Liver (tissue), 9 donors: ENCODE results near the gene IRGC. TPM values are rescaled to one million over a fixed set of nuclear protein-coding genes. Genes with fewer than 3 reads are reported as not detected.

ENCODE experiments used
- DNase-seq: peaks from one replicate; pipeline ENCODE4 v3.0.0-alpha.2; 2017; ENCODE audit warnings: low spot score
- H3K27ac ChIP-seq, 2 donors: one replicate each; pipeline ENCODE4 v1.7.0; 2013; ENCODE audit warnings: inconsistent platforms in 2 of 2, low read length in 2 of 2, control low read depth in 1 of 2, low read depth in 1 of 2, mild to moderate bottlenecking in 1 of 2
- H3K27me3 ChIP-seq, 4 donors: one replicate each; pipeline versions ENCODE4 v1.6.1 to v1.7.0; 2013; ENCODE audit warnings: low read length in 3 of 4, inconsistent platforms in 1 of 4, mild to moderate bottlenecking in 1 of 4, moderate library complexity in 1 of 4; ENCODE audit not compliant: control insufficient read depth in 4 of 4, insufficient read depth in 4 of 4
- H3K36me3 ChIP-seq, 4 donors: one replicate each; pipeline versions ENCODE4 v1.6.1 to v1.7.0; 2013; ENCODE audit warnings: low read length in 3 of 4, mild to moderate bottlenecking in 3 of 4, low read depth in 1 of 4, moderate library complexity in 1 of 4; ENCODE audit not compliant: control insufficient read depth in 4 of 4, insufficient read depth in 3 of 4
- H3K4me1 ChIP-seq, 4 donors: one replicate each; pipeline versions ENCODE4 v1.6.1 to v1.7.0; 2013; ENCODE audit warnings: low read length in 3 of 4, mild to moderate bottlenecking in 3 of 4, moderate library complexity in 1 of 4; ENCODE audit not compliant: control insufficient read depth in 4 of 4, insufficient read depth in 4 of 4
- H3K4me3 ChIP-seq, 3 donors: one replicate each; pipeline versions ENCODE4 v1.6.1 to v1.7.0; 2013; ENCODE audit warnings: low read length in 3 of 3, control low read depth in 1 of 3, low read depth in 1 of 3, mild to moderate bottlenecking in 1 of 3
- H3K9ac ChIP-seq, 2 donors: one replicate each; pipeline ENCODE4 v1.7.0; 2013; ENCODE audit warnings: low read length in 2 of 2, mild to moderate bottlenecking in 2 of 2, moderate library complexity in 2 of 2, control low read depth in 1 of 2, low read depth in 1 of 2
- H3K9me3 ChIP-seq, 4 donors: one replicate each; pipeline versions ENCODE4 v1.6.1 to v1.7.0; 2013; ENCODE audit warnings: low read length in 3 of 4; ENCODE audit not compliant: control insufficient read depth in 4 of 4
- EGR1 ChIP-seq, 2 donors: IDR thresholded peaks; 2 replicates each; pipeline ENCODE4 v1.6.1; 2016 to 2018; ENCODE audit warnings: antibody characterized with exemption in 2 of 2, low read depth in 2 of 2
- FOXA1 ChIP-seq: IDR thresholded peaks from 2 replicates; pipeline ENCODE4 v1.6.1; 2016; ENCODE audit warnings: antibody characterized with exemption
- FOXA2 ChIP-seq: IDR thresholded peaks from 2 replicates; pipeline ENCODE4 v1.6.1; 2016; ENCODE audit warnings: antibody characterized with exemption
- GABPA ChIP-seq, 2 donors: IDR thresholded peaks in 1 of 2; conservative IDR thresholded peaks in 1 of 2; 2 replicates each; pipeline ENCODE4 v1.6.1; 2016; ENCODE audit warnings: antibody characterized with exemption in 2 of 2, mild to moderate bottlenecking in 1 of 2, moderate library complexity in 1 of 2
- HNF4A ChIP-seq, 2 donors: conservative IDR thresholded peaks; 2 replicates each; pipeline ENCODE4 v1.6.1; 2016; ENCODE audit warnings: antibody characterized with exemption in 2 of 2, mild to moderate bottlenecking in 2 of 2
- HNF4G ChIP-seq: IDR thresholded peaks from 2 replicates; pipeline ENCODE4 v1.6.1; 2016; ENCODE audit warnings: antibody characterized with exemption
- JUND ChIP-seq, 2 donors: IDR thresholded peaks; 2 replicates each; pipeline ENCODE4 v1.6.1; 2016; ENCODE audit warnings: antibody characterized with exemption in 2 of 2
- NR2F2 ChIP-seq: IDR thresholded peaks from 2 replicates; pipeline ENCODE4 v1.6.1; 2016; ENCODE audit warnings: antibody characterized with exemption
- RAD21 ChIP-seq, 2 donors: IDR thresholded peaks; 2 replicates each; pipeline ENCODE4 v1.6.1; 2016; ENCODE audit warnings: antibody characterized with exemption in 2 of 2, mild to moderate bottlenecking in 2 of 2
- RXRA ChIP-seq, 2 donors: IDR thresholded peaks; 2 replicates each; pipeline ENCODE4 v1.6.1; 2017 to 2018; ENCODE audit warnings: antibody characterized with exemption in 2 of 2, mild to moderate bottlenecking in 1 of 2
- TAF1 ChIP-seq: conservative IDR thresholded peaks from 2 replicates; pipeline ENCODE4 v1.6.1; 2016; ENCODE audit warnings: antibody characterized with exemption, mild to moderate bottlenecking
- YY1 ChIP-seq: IDR thresholded peaks from 2 replicates; pipeline ENCODE4 v1.6.1; 2016; ENCODE audit warnings: antibody characterized with exemption, mild to moderate bottlenecking
- WGBS: extraction: QIAGEN DNeasy Blood & Tissue Kit; methylation state at CpG from one replicate; pipeline ENCODE4 v1.1.7; 2013; 5-methylcytosine and 5-hydroxymethylcytosine counted together
- polyA plus RNA-seq, 2 donors: library from polyadenylated mRNA; stranded (reverse) in 1 of 2; unstranded in 1 of 2; fragments of 200-250 nt in 1 of 2; fragments of >200 nt in 1 of 2; fragmentation: Nextera tagmentation in 1 of 2; extraction: Ambion mirVana in 1 of 2; gene quantifications; one replicate each; pipeline versions ENCODE4 v1.2.1 to v1.2.3, GENCODE V29; 2013 to 2015
- total RNA-seq, 2 donors: library from RNA; depleted of rRNA; stranded (reverse); fragments of >200 nt; gene quantifications; one replicate each; pipeline ENCODE4 v1.2.3, GENCODE V29; 2014
- TF ChIP-seq, protein P1 (sequence below): IDR thresholded peaks from 2 replicates; pipeline ENCODE4 v1.6.1; 2016; ENCODE audit warnings: antibody characterized with exemption, mild to moderate bottlenecking
- TF ChIP-seq, protein P2 (sequence below): IDR thresholded peaks from 2 replicates; pipeline ENCODE4 v1.6.1; 2016; ENCODE audit warnings: antibody characterized with exemption
- TF ChIP-seq, protein P3 (sequence below): IDR thresholded peaks from 2 replicates; pipeline ENCODE4 v1.6.1; 2016; ENCODE audit warnings: antibody characterized with exemption
- TF ChIP-seq, protein P4 (sequence below): fragments of 150-350 bp; IDR thresholded peaks from 2 replicates; pipeline ENCODE4 v1.5.1; 2017; ENCODE audit warnings: improper control_type of control experiment, low read depth, low read length; ENCODE audit not compliant: missing input control
- donor health status: healthy.
- donor health status: healthy.
- donor health status: healthy.
- donor health status: healthy.
- donor health status: healthy.

The IRGC gene
- total and polyA plus RNA-seq, 4 donors, result not detected

DNA sequence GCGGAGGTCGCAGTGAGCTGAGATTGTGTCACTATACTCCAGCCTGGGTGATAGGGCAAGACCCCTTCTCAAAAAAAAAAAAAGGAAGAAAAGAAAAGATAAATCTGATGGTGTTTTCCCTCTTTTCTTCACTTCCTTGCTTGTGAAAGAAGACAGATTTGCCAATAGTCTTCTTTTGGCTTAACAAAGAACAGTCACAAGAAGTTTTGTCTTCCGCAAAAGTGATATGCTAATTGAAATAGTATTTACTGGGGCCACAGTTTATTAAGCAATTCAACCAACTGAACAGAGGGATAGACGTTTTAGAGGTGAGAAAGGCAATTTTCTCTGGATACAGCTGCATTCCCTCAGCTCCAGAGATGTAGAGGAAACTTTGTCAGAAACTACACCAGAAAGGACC lies 23.0 kb upstream of the IRGC start:
- H3K27ac ChIP-seq, result no peak overlapping the region
- no peak overlapping the region for H3K4me3 ChIP-seq
- WGBS, result 76% methylated on average over 4 of the region's 4 CpGs

DNA sequence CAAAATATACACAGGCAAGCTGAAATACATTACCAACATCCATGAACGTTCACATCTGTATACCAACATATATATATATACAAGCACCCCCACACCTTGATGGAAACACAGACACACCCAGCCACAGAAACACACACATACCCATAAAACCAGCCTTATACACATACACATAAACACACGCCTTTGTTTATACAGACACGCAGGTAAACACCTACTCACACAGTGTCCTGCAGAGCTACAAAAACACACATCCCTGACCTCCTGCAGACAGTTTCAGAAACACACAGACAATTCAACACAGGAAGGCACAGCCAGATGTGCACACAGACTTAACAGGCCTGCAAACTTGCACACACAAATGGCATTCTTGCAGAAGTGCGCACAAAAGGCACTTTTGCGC lies 21.3 kb upstream of the IRGC start:
- Histone ChIP-seq H3K9me3 (peaks cover 14 to 23% (median 18%) of the 10 kb centered on the region in 4 donors), H3K4me3 (no peak overlapping the region), H3K27ac (no peak overlapping the region), H3K9ac (no peak overlapping the region), H3K4me1 (no peaks in the 10 kb centered on the region), H3K36me3 (no peaks in the 10 kb centered on the region), H3K27me3 (peaks cover 0 to 2% (median 1%) of the 10 kb centered on the region in 4 donors)
- 63% methylated on average over 5 of the region's 5 CpGs for WGBS
- TF ChIP-seq EGR1 (IDR thresholded peaks at IDR 0.05; ENCODE audit: low read depth in 2 of 2), result no peak
- no peak for TF ChIP-seq HNF4G
- TF ChIP-seq, protein P1, sequence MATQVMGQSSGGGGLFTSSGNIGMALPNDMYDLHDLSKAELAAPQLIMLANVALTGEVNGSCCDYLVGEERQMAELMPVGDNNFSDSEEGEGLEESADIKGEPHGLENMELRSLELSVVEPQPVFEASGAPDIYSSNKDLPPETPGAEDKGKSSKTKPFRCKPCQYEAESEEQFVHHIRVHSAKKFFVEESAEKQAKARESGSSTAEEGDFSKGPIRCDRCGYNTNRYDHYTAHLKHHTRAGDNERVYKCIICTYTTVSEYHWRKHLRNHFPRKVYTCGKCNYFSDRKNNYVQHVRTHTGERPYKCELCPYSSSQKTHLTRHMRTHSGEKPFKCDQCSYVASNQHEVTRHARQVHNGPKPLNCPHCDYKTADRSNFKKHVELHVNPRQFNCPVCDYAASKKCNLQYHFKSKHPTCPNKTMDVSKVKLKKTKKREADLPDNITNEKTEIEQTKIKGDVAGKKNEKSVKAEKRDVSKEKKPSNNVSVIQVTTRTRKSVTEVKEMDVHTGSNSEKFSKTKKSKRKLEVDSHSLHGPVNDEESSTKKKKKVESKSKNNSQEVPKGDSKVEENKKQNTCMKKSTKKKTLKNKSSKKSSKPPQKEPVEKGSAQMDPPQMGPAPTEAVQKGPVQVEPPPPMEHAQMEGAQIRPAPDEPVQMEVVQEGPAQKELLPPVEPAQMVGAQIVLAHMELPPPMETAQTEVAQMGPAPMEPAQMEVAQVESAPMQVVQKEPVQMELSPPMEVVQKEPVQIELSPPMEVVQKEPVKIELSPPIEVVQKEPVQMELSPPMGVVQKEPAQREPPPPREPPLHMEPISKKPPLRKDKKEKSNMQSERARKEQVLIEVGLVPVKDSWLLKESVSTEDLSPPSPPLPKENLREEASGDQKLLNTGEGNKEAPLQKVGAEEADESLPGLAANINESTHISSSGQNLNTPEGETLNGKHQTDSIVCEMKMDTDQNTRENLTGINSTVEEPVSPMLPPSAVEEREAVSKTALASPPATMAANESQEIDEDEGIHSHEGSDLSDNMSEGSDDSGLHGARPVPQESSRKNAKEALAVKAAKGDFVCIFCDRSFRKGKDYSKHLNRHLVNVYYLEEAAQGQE, result no peak
- TF ChIP-seq, protein P2, sequence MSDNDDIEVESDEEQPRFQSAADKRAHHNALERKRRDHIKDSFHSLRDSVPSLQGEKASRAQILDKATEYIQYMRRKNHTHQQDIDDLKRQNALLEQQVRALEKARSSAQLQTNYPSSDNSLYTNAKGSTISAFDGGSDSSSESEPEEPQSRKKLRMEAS, result no peak
- TF ChIP-seq, protein P3, sequence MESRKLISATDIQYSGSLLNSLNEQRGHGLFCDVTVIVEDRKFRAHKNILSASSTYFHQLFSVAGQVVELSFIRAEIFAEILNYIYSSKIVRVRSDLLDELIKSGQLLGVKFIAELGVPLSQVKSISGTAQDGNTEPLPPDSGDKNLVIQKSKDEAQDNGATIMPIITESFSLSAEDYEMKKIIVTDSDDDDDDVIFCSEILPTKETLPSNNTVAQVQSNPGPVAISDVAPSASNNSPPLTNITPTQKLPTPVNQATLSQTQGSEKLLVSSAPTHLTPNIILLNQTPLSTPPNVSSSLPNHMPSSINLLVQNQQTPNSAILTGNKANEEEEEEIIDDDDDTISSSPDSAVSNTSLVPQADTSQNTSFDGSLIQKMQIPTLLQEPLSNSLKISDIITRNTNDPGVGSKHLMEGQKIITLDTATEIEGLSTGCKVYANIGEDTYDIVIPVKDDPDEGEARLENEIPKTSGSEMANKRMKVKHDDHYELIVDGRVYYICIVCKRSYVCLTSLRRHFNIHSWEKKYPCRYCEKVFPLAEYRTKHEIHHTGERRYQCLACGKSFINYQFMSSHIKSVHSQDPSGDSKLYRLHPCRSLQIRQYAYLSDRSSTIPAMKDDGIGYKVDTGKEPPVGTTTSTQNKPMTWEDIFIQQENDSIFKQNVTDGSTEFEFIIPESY, result no peak
- no peak for TF ChIP-seq NR2F2
- TF ChIP-seq, protein P4, sequence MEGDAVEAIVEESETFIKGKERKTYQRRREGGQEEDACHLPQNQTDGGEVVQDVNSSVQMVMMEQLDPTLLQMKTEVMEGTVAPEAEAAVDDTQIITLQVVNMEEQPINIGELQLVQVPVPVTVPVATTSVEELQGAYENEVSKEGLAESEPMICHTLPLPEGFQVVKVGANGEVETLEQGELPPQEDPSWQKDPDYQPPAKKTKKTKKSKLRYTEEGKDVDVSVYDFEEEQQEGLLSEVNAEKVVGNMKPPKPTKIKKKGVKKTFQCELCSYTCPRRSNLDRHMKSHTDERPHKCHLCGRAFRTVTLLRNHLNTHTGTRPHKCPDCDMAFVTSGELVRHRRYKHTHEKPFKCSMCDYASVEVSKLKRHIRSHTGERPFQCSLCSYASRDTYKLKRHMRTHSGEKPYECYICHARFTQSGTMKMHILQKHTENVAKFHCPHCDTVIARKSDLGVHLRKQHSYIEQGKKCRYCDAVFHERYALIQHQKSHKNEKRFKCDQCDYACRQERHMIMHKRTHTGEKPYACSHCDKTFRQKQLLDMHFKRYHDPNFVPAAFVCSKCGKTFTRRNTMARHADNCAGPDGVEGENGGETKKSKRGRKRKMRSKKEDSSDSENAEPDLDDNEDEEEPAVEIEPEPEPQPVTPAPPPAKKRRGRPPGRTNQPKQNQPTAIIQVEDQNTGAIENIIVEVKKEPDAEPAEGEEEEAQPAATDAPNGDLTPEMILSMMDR, result no peak
- no peak for TF ChIP-seq HNF4A (conservative IDR thresholded peaks at IDR 0.05)
- no peak for TF ChIP-seq RAD21 (IDR thresholded peaks at IDR 0.05)
- TF ChIP-seq RXRA (IDR thresholded peaks at IDR 0.05), result no peak
- no peak for TF ChIP-seq GABPA (IDR thresholded peaks at IDR 0.05 in 1 of 2, conservative IDR thresholded peaks at IDR 0.05 in 1 of 2)
- TF ChIP-seq TAF1, result no peak
- TF ChIP-seq JUND (IDR thresholded peaks at IDR 0.05), result no peak
- TF ChIP-seq YY1, result no peak
- no peak for TF ChIP-seq FOXA1
- TF ChIP-seq FOXA2, result no peak
- no peak for DNase-seq

More for the DNA sequence above, 23.0 kb upstream of the IRGC start:
- H3K9ac ChIP-seq, result no peak overlapping the region
- TF ChIP-seq EGR1 (IDR thresholded peaks at IDR 0.05; ENCODE audit: low read depth in 2 of 2), result no peak
- H3K9me3 ChIP-seq, result peaks cover 14 to 26% (median 18%) of the 10 kb centered on the region in 4 donors
- DNase-seq, result no peak
- H3K4me1 ChIP-seq, result no peaks in the 10 kb centered on the region
- no peaks in the 10 kb centered on the region for H3K27me3 ChIP-seq
- H3K36me3 ChIP-seq, result no peaks in the 10 kb centered on the region
